ENCODE measurements around the gene PPARG.
A peak's percentile ranks its signal among the peaks of the same experiment; 100 is the strongest.
"Not testable (repeated sequence)": the region's sequence is repeated elsewhere in the genome, so short reads cannot be mapped to it uniquely, and the experiment has no call there.

Gene PPARG

DNA sequence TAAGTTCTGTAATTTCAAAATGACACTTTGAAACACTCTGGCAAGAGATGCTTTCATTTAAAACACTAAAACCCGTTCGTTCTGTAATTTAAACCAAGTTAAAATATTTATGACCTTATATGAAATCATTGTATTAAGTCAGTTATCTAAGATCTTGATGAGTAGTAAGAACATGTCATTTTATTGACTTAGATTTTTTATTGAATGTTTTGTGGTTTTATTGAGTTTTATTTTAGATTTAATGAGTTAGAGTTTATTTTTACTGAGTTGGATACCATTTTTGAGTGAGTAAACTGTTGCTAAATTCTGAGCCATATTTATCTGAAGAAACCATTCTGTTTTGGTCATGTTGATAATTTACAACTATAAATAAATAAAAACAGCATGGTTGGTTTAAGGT is 94.3 kb downstream of the PPARG start:
- DNase-seq: no peak

DNA sequence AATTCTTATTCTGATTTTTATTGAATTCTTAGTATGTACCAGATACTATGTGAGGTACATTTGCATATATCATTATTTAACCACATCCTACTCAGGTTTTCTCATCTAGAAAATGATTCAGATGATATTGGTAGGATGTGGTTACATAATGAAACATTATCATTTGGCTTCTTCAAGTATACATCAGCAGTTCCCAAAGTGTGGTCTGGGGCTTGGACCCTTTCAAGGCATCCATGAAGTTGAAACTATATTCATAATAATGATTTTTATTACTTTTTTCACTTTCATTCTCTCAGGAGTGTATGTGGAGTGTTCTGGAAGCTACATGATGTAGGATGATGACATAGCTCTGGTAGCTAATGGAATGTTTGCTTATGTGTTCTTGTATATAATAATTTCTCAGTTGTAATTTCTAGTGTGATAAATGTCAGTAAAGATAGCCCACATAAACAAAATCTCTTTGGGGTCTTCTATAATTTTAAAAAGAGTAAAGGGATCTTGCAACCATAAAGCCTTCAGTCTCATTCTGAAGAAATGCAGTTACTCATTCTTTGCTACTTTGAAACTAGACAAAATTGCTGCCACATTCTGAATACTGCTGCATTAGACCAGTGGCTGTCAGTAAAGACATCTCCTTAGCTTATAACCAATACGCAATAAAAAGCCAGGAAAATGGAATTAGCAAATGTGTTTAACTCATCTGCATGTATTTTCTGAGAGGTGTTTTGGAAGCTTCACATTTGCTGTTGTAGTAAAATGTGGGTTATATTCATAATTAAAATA is 95.8 kb downstream of the PPARG start:
- no peak for DNase-seq

DNA sequence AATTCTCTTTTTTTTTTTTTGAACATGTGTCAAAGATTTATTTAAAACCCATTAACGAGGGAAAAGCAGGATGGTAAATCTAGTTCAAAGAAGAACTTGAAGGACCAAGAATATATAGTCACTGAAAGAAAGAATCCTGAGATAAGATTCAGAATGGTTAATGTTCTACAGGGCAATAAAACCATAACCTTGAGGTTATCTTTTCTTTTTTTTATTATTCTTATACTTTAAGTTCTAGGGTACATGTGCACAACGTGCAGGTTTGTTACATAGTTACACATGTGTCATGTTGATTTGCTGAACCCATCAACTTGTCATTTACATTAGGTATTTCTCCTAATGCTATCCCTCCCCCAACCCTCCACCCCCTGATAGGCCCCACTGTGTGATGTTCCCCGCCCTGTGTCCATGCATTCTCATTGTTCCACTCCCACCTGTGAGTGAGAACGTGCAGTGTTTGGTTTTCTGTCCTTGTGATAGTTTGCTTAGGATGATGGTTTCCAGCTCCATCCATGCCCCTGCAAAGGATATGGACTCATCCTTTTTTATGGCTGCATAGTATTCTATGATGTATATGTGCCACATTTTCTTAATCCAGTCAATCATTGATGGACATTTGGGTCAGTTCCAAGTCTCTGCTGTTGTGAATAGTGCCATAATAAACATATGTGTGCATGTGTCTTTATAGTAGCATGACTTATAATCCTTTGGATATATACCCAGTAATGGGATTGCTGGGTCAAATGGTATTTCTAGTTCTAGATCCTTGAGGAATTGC is 97.8 kb downstream of the PPARG start:
- DNase-seq: not testable (repeated sequence)

DNA sequence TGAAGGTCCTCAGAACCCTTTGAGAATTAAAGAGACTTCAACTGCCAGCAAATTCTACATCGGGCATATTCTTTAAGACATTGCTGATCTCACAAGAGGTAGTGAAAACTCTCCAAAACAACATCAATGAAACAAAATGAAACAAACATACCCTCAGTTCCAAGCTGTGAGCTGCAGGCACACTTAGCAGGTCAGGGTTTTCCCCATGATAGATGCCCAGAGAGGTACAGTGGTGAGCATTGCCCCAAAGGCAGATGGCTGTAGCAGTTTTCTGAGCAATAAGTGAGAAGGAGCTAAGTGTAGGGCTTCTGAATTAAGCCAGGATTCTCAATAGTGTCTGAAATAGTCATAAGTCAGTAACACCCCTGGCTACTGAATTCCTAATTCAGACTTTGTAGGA is 99.3 kb downstream of the PPARG start:
- no peak for DNase-seq

DNA sequence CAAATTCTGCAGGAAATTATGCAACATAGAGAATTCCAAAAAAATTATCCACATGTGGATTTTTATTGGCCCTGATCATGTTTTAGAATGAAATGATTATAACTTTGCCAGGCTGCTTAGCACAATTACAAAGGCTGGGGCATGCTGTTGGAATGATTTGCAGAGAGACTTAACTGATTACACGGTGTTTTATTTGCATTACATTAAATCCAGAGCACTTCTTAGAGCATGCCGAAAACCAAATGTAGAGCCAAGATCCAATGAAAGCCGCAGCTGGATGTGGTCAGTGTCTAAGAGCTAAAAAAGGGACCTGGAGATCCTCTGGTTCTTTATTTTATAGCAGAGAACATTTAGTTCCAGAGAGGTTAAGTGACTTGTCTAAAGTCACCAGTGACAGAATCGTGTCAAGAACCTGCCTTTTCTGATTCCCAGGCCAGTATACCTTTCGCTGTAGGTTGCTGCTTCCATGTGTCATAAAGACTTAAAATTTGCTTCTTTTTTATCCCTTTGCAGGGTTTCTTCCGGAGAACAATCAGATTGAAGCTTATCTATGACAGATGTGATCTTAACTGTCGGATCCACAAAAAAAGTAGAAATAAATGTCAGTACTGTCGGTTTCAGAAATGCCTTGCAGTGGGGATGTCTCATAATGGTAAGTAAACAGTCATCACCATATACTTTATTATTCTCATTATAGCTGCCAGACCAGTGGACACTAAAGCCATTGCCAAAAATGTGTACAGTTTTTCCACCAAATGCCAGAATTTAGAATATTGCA is 103.4 kb downstream of the PPARG start:
- no peak for DNase-seq

DNA sequence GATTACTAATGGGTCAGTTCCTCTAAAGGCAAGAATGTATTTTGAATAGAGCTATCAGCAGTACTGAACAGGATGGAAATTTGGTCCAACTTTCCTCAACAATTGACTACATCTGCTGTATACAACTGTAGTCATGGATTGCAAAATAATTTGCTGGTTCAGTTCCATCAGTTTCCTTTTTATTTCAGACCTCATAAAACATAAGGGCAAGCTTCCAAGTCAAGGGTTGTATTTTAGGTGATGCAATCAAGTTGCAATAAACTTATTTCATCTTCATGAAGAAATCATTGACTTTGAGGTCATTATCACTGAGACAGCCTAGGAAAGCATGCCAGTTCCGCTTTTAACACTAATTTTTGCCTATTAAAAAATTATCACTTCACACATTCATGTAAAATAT is 105.0 kb downstream of the PPARG start:
- peak; percentile 92 for DNase-seq

DNA sequence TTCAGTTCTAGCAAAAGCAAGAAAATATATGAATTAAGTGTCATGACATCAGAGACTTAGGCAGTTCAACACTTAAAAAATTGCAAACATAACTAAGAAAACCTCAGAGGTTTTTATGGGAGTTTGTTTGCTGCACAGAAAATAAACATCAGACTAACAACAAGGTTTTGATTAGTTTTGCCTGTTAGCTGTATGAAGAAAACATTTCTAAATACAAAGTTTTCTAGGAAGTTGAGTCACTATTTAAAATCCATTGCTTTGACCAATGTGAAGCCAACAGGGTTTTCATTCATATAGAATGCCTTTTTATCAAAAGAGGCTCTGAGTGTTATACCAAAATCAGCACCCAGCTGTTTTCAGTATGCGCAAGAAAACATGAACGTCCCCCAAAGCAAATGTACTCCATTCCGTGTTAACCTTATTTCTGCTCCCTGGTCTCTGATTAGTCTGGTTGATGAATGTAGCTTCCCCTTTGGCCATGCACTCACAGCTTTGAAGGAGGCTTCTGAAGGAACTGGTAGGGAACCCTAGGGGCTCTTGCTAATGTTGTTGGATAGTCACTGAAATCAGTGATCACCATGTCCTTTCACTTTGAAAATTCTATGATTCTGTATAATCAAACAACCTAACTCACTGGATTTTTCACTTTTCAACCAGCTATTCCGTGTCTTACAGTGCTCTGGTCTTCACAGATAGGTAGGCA is 105.8 kb downstream of the PPARG start:
- no peak for DNase-seq

DNA sequence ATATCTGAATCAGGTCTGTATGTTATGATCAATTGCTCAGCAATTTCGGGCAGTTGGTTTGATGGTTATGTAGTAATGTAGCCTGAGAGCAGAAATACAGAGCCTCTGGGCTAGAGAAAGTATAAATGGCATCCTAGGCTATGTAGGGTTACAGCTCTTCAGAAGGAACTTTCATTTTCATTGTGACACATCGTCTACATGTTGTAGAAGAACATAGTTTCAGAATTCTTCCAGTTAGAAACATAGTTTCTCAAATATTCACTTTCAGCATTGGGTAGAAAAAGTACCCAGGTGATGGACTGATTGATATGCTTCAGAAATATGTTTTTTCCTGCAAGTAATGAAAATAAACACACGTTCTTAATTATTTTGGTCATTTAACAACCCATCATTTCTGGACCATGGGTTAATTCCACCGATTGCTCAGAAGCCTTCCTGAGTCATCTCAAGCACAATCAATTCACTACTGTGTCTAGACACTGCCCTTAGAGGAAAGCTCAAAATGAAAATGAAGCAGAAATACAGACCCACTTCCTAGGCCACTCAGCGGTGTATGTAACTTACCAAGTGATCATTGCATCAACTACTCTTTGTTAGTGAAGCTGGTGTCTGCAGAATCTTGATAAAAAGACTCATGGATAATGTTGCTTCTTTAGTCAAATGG is 106.6 kb downstream of the PPARG start:
- peak; percentile 27 for DNase-seq

DNA sequence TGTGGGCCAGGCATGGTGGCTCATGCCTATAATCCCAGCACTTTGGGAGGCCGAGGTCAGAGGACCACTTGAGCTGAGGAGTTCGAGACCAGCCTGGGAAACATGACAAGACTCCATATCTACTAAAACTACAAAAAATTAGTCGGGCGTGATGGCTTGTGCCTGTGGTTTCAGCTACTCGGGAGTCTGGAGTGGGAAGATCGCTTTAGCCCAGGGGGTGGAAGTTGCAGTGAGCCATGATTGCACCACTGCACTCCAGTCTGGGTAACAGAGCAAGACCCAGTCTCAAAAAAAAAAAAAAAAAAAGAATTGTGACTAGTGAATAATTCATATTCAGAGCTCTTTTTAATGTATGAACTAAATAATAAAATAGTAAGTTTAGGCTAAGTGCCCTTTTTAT is 107.6 kb downstream of the PPARG start:
- no peak for DNase-seq

DNA sequence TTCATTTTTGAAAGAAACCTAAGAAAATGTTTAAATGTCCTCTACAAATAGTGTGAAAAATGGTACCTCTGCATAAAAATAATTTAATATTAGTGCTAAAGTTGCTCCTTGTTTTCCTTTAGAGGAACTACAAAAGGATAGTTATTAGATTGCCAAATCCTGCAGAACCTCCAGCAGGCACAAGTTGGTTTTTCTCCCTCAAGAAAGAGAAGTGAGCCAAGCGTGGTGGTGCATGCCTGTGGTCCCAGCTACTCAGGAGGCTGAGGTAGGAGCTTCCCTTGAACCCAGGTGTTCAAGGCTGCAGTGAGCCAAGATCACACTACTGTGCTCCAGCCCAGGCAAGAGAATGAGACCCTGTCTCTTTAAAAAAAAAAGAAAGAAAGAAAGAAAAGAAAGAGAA is 110.4 kb downstream of the PPARG start:
- no peak for DNase-seq

DNA sequence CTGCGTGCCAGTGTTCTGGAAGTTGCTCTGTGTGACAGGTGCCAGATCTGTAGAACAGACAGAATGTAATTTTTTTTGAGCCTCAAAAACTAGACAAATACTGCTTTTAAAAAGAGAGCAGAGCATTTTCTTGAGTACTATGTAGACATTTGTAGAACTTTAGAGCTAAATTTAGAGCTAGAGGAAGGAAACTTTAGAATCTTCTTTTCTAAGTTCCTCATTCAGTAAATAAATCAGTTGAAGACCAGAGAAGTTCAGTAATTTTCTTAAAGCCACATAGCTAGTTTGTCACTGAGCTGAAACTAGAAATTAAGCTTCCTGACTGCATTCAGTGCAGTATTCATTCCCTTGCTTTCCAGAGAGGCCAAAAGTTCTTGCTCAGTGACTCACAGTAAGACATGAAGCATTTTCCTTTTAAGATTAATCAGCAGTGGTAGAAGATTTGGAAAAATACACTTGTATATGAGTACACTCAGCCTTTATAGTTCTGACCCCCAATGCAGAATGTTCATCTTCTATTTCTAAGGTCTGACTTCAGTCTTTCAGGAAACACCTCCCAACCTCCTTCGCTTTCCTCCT is 111.8 kb downstream of the PPARG start:
- DNase-seq: no peak

DNA sequence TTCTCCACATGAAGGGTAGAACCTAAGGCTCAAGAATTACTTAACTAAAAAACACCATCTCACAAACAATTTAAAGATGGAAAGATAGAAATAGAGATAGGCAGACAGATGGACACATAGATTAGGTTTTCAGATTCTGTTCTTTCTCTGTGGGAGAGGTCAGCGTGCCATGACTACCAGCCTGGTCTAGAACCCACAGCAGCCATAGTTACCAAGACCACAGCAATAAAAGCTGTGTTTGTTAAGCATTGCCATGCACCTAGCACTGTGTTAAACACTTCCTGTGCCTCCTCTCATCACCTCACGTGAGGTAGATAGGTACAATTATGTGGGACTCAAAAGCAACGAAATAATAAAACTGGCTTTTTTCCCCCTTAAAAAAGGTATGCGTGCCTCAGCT is 112.3 kb downstream of the PPARG start:
- no peak for DNase-seq

DNA sequence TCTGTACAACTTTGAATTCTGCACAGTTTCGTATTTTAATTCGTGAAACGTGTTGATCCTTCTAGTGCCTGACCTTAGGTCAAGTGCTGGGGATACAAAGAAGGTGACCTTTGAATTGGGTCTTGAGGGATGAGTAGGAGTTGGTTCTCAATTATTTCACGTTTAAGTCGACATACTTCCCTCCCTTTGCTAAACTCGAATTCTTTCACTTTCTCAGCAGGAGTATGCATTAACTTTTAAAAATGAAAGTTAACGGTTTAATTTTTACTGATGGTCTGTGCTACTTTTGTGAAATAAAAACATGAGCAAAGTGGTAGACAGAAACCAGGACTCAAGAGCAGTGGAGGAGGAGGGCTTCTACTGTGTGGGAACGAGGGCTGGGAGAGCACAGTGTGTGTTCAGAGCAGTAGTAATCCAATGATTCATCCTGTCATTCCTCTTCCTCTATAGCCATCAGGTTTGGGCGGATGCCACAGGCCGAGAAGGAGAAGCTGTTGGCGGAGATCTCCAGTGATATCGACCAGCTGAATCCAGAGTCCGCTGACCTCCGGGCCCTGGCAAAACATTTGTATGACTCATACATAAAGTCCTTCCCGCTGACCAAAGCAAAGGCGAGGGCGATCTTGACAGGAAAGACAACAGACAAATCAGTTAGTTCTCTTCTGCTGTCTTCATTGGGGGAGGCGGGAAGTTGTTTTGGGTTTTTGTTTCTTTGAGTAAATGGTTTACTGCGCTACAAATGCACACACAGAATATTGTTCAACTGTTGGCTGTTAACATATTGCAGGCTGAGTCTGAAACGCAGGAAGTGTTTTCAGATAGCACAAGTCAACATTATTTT is 116.8 kb downstream of the PPARG start:
- DNase-seq: no peak

DNA sequence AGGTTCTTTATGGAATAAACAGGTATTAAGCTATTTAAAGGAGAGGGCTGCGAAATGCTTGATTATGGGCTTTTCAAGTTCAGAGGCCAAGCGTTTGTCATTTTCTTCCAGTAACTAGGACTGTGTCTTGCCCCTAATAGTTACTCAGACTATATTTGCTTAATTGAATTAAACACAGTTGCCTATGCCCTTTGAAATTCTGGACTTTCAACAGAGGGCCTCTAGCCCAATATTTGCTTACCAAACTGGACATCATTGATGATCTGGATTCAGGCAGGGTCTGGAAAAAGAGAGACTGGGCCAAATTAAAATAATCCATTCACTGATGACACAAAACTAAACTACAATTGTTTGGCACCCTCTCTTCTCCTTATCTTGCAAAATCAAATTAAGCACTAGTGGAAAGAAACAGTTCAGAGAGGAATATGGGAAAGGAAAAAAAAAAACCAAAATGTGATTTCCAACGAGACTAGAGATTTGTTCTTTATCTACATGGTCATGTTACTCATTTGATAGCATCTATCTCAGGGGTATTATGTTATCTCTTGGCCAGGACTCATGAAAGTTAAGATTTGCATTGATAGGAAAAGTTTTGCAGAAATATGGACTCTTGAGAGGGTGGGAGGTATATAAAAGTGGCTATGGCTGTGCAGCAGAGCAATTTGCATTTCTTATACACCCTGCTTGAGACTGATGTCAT is 120.3 kb downstream of the PPARG start:
- DNase-seq: no peak

DNA sequence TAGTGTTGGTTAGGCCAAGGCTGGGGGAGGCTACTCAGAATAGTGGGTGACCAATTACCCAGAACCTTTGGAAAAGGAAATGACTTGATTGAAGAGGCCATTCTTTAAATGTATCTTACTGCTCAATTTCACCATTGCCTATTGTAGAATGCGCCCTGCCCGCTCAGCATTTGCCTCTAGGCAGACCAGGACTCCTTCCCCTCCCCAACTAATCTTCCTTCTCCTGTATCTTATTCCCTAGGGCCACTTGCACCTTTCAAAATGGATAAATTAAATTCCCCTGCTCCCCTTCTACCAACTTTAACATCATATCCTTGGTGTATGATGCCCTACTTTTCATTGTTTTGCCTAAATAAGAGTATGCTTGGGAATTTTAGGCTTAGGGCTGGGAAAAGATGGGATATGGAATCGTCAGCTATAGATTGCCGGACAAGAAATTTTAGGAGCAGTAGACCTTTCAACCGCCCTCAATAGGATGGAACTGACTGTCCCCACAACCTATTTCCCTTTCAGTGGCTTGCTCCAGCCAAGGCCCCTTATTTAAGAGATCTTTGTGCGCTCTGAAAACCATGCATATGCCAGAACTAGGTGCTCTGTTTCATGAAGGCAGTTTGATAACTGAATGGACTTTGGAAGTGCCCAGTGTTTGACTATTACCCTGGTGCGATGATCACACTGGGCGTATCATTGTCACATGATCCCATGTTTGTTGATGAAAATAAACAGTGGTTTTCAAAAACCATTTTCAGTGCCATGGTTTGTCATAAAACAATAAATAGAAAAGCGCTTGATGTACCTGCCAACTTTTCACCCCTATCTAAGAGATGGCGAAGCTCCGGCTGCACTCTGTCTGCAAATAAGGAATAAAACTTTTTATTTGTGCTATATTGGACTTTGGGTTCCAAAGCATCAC is 121.1 kb downstream of the PPARG start:
- no peak for DNase-seq

DNA sequence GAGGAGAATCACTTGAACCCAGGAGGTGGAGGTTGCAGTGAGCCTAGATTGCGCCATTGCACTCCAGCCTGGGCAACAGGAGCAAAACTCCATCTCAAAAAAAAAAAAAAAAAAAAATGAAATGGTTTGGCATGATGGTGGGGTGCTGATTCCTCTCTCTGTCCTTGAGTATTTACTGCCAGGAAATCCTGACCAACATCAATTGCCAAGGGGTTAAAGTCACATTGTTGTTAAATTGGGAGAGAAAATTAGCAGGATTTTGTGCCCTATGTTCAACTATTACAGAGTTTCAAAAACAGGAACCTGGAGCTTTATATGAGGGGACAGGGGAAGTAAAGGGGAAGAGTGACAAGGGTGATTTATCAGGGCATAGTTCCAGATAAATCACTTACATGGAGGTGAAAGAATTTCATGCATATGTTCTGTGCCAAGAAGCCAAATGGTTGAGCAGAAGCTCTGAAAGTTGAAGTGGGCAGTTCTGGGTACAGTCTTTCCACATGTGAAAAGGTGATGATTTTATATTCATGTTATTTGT is 124.9 kb downstream of the PPARG start:
- DNase-seq: no peak

DNA sequence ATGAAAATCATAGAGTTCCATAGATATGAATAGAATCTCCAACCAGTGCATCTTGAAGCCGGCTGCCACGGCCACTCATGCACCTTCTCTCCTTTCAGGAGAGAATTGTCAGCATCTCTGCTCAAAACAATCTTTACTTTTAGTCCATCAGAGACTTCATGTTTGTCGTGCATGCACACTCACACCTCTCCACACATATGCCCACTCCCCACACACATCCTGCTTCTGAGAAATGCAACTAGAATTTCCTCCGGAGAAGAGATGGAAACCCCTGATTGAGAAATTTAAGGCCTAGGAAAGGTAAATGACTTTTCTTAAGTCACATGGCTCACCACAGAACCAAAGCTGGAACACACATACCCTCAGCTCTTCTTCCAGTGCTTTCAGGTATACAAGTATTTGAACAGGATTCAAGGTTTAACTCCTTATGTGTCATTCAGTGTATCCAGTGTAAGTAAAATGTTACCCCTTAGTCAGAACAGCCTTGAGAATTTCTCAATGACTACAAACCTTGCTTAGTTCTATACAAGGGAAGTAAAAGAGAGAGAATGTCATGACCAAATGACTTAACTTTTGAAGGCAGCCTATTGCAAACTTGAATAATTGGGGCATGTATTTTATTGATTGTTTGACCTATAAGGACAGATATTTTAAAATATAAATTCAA is 126.3 kb downstream of the PPARG start:
- DNase-seq: no peak

DNA sequence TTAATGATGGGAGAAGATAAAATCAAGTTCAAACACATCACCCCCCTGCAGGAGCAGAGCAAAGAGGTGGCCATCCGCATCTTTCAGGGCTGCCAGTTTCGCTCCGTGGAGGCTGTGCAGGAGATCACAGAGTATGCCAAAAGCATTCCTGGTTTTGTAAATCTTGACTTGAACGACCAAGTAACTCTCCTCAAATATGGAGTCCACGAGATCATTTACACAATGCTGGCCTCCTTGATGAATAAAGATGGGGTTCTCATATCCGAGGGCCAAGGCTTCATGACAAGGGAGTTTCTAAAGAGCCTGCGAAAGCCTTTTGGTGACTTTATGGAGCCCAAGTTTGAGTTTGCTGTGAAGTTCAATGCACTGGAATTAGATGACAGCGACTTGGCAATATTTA is 127.9 kb downstream of the PPARG start:
- no peak for DNase-seq

DNA sequence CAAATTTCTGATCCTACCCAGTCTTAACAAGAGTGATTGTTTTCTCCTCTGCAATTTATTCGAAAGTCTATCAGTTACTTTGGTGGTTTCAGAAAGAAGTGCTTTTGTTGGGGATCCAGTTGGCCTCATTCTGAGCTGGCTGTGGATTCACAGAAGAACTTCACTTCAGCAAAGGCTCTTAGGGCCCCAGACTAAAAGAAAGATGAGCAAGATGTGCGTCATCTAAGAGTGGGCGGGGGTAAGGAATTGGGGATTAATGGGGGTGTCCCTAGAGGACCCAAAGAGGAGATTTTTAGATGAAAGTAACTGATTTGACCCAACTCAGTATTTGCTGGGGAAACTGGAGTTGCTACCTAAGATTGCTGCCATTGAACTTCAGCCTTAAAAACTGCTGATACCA is 131.5 kb downstream of the PPARG start:
- DNase-seq: no peak
